ENCODE data around the gene KCNJ10.

Gene KCNJ10

DNA sequence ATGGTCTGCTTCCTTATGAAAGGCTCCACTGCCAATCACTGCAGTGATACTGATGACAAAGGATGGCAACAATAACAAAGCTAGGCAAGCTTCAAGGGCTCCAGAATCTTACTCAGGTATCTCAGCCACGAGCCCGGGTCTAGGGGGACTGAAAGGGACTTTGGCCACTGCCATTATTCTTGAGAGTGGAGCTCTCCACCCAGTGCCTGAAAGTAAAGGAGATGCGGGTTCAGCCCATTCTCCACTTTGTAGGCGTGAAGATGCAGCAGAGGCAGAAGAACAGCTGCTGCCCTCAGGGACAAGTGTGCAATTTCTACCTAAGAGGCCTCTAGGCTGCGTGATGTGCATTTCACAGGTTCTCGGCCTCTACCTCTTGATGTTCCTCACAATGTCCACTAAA is 84.5 kb downstream of the KCNJ10 start:
- DNase-seq, result no peak

DNA sequence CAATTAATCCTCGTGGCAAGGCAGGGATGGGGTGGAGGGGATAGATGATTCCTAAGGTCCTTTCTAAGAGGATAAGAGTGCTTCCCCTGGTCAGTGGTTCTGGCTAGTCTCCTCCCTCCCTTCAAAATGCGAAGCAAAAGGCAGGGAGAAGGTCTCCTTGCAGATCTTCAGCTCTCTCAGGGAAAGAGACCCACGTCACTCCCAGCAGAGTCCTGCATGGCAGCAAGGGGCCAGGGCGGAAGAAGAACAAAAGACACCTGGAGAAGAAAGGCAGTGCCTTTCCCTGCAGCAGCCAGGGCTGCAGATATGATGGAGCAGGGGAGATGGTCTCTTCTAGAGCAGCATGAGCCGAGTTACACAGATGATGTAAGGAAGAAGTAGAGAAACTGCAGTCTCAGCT is 86.3 kb downstream of the KCNJ10 start:
- DNase-seq, result no peak

DNA sequence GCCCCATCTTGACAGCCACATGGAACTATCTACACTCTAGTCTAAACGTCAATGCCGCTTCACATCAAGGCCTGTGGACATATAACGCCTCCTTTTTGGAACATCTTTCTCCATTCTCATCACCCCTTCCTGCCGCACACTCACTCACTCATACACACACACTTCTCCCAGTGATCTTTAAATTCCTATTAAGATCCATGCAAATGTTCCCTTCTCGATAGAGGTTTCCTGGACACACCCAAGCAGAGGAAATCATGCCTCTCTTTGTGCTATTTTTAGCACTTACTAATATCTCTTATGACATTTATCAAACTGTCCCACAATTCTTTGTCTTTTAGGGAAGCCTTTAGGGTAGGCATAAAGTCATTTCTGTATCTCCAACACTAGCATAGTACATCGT is 87.7 kb downstream of the KCNJ10 start:
- no peak for DNase-seq

DNA sequence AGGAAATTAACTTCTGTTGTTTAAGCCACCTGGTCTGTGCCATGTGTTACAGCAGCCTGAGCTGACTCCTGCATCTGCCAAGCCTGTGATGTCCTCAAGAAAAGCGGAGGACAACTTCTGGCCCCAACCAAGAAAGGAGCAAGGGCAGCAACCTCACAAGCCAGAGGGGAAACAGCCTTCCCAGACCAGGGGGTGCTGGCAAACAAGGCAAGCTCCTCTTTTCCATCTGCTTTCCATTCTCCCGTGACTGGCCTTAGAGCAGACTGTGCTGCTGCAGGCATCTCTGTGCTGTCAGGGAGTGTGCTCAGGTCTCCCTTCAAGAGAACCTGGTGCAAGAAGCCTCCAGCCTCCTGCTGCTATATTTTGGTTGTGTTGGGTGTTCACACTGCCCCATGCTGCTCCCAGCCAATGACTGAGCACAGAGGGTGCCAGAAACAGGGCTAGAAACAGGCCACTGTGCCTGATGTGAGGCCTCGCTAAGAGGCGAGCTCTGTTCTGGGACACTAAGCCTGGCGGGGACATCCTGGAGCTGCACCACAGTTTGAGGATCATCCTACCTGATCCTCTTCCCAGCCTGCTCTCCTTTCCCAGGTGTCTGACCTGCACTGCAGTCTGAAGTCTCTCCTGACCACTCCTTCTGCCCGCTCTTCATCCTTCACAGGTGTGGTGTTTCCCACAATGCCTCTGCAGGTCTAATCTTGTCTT is 88.5 kb downstream of the KCNJ10 start:
- DNase-seq, result no peak

DNA sequence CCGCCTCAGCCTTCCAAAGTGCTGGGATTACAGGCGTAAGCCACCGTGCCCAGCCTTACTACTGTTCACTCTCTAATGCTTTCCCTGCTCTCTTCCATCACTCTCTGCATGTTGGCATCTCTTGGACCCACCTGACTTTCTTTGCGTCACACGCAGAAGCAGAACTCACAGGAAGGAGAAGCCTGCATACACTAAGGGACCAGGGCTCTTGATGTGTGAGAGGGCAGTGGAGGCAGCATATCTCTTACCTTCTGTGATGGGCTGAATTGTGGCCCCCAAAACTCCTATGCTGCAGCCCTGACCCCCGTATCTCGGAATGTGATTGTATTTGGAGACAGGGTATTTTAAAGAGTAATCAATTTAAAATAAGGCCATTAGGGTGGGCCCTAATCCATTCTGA is 89.2 kb downstream of the KCNJ10 start:
- no peak for DNase-seq

DNA sequence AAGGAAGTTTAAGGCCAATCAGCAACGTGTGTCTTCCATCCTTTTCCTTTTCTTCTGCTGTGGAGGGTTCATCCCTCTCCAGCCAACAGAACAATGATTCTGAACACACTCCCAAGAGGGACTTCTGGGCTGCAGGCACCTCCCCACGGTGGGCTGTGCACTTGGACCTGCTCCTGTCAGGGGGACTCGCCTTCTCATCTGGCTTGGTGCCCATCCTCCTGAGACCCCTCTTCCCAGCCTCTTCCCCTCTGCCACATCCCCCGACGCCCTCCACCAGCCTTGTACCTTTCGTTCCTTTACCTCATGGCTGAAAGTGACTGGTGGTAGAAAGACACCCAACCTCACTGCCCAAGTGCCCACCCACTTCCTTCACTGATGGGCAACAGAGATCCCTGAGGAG is 89.9 kb downstream of the KCNJ10 start:
- DNase-seq, result no peak

DNA sequence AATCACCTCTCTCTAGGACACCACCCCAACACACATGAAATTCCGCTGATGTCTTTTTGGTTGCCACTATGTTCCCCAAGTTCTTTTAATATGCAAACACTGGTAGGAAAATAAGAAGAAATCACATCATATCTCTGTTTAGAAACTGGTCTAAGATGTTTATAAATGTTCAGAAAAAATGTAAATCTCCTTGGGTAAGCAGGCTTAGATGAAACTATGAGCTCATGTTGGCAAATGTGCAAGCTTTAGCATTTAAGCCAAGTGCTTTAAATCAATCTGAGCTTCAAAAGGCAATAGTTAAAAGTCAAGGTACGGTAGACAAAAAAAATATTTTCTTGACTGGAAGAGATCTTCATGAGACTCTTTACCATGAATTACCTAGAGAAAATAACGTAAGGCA is 90.7 kb downstream of the KCNJ10 start:
- no peak for DNase-seq

DNA sequence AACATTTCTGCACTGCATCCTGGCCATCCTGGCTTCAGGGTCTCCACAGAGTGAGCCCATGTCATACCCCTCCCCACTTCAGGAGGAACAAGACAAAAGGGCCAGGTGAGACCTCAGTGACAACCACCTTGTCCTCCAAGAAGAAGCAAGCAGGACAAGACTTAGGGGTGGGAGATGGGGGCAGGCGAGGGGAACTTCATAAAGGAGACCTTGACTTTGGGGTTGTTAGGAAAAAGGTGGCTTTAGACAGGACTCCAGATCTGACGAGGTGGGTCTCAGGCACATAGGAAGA is 91.9 kb downstream of the KCNJ10 start:
- DNase-seq, result no peak

DNA sequence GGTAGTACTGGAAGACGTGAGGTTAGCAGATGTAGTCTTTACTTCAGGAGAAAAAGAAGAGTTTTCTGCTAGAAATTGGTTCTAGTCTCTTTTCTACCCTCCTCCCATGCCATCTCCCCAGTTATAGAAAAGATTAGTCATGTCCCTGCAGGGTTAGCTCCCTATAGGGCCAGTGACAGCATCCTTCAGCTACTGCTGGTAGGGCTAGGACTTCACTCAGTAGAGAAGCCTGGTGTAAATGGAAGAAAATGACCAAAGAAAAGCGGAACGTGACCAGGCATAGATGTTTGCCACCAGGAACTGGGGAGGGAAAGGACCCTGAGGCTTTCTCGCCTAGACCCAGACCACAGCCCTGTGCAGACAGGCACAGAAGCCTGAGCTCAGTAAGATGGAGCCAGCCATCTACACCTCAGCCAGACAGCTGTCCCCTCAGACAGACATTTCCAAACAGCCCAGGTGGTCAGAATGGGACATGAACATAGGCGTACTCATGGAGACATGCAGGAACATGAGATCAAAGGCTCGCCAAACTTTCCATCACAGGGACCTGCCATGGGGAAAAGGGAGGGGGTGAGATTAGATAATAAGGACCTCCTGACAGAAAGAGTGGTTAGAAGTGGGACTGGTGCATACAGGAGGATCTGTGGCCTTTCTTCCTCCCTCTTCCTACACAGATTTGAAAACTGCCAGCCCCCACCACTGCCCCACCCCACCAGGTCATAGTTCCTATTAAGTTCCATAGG is 92.4 kb downstream of the KCNJ10 start:
- no peak for DNase-seq

DNA sequence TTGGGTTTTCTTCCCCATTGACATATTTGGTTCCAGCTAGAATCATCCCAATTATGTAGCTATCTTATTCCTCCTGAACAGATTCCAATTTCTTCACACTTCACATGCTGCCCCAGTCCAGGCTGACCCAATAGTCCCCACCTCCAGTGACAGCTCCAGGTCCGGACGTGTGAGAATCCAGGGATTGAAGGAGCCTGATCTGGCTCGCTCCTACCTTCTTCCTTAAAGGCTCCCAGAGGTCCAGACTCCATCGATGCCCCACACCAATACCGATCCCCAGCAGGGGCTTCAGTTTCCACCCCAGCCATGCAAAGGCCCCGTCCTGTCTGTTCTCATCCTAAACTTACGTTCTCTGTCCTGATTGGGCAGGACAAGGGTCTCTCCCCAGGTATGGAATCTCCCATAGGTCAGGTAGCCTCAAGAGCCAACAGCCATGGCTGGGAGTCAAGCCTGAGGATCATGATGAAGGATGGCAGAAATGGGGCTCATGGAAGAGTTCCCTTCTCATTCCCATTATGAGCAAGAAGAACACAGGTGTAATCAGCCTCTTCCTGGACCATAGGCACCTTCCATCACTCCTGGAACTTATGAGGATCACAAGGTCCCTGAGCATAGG is 95.5 kb downstream of the KCNJ10 start:
- DNase-seq, result no peak

DNA sequence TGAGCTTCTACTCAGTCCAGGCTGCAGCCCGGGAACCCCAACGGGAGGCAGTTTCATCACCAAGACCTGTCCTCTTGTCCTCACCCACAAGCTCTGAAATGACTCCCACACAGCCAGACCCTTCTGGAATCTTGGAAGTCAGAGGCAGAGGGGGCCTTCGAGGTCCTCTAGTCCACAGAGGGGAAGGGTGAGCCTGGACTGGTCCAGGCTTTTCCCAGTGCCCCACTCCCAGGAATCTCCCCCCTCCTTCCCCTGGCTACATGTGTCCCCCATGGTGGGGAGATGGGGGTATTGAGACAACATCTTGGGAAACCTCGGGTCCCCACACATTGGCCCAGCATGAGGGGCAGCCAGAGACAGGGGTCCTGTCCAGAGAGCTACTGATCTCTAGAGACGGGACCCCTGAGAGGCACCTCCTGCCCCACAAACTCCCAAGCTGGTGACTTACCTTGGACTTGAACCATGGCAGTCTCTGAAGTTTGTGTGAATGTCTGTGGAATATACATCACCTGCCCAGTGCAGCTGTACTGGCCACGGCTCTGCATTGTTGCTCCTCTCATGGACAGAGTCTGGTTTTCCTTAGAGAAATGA is 96.5 kb downstream of the KCNJ10 start:
- no peak for DNase-seq

DNA sequence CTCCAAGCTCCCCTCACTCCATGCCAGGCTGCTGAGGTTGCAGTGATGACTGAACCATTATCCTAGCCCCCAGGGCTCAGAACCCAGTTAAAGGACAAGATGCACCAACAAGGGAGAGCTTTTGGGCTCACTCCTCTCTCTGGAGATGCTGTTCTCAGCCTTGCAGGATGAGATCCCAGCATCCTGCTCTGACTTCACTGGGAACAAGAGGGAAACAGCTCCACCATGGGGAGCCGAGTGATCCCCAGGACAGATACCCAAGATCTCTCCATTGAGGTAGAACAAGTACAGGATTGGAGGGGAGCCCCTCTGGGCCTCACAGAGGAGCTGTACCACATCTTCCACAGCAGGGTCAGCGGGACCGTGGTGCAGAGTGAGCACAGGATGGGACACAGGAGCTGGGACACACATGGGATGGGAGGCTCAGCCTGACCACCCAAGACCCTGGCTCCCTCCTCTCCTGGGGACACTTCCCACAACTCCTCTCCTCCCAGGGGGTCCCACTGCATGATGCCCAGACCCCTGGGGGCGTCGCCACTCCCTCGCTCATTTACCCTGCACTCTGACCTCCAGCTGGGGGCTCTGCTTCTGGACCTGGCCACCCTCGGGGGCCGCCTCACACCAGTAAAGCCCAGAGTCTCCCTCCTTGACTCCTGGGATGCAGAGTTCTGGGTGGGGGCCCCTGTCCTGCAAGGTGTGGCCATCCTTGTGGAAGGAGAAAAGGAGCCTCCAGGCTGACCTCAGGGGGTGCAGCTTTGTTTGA is 97.3 kb downstream of the KCNJ10 start:
- DNase-seq, result no peak

DNA sequence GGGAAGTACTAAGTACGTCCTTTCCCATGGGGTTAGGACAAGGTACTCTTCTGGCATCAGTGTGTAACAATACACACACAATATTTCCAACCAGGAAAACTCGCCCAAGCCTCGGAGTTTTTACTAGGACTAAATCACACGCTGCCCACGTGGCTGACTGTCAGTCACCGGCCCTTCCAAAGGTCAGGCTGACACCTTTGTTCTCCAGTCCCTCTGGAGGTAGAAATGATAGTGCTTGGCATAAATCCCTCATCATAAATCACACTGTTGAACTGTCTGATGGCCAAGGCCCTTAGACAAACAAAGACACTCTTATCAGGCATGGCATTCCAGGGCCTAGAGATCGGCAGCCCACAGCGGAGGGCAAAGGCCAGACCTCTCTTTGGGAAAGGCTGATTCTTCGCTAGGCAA is 99.0 kb downstream of the KCNJ10 start:
- no peak for DNase-seq

DNA sequence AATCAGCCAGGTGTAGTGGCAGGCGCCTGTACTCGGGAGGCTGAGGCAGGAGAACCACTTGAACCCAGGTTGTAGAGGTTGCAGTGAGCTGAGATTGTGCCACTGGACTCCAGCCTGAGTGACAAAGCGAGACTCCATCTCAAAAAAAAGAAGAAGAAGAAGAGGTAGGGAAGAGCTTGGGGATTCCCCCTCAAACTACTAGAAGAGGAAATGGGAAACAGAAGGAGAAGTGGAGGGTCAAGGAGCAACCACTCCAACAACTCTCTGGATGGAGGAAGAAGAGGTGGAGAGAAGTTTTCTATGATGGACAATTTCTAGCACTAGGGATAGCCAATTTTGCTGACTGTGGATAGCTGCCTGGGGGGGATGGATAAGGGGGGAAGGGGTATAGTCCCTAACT is 101.1 kb downstream of the KCNJ10 start:
- no peak for DNase-seq

DNA sequence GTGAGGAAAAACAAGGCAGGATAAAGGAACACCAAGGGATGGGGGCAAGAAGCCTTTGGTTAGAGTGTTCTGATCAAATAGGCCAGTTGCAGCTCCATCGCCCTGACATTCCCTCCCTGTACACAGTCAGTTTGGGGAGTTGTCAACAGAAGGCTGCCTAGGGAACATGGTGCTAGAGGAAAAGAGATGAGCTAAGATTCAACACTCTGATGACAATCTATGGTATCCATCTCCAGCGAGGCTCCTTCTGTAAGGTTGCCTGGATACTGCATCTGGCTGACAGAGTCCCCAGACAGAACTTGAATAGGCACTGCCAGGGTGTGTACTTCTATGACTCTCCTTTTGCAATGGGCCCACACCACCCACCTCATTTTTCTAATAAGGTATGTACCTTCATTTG is 104.7 kb downstream of the KCNJ10 start:
- no peak for DNase-seq

DNA sequence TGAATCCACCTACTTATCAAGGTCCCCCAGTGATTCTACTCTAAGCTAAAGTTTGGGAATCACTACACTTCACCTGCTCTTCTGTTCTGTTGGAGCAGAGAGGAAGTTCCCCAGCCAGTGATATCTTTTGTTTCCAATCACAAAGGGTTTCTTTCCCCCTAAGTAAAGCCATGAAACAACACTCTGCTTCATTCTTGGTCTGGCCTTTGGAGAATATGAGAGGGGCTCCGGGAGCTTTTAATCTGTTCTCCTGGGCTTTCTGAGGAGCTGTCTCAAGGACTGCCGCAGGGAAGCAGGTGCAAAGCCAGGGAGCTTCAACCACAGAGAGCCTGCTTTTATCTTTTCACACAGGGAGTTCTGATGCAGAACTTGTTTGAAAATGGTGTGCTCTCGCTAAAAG is 105.8 kb downstream of the KCNJ10 start:
- DNase-seq, result no peak

DNA sequence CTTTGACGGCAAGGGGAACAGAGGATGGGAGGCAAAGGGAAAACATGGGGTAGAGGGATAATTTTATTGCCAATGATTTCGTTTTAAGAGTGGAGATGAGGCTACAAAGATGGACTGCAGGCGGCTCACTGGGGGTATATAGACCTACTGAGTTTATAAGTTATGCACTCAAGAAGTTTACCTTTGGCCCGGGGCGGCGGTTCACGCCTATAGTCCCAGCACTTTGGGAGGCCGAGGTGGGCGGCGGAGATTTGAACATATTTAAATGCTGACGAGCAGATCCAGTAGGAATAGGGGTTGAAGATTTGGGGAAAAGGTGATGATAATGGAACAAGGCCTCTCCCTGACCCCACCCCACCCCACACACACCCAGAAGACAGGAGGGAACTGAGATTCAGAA is 107.8 kb downstream of the KCNJ10 start:
- no peak for DNase-seq

DNA sequence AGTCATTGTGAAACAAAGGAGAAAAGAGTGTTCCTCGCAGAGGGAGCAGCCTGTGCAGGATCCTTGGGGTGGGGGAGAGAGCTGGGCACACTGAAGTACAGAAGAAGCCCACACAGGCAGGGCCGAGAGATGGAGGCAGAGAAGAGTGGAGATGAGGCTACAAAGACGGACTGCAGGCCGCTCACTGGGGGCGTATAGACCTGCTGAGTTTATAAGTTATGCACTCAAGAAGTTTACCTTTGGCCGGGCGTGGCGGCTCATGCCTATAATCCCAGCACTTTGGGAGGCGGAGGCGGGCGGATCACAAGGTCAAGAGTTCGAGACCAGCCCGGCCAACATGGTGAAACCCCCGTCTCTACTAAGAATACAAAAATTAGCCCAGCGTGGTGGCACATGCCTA is 108.3 kb downstream of the KCNJ10 start:
- DNase-seq, result no peak

DNA sequence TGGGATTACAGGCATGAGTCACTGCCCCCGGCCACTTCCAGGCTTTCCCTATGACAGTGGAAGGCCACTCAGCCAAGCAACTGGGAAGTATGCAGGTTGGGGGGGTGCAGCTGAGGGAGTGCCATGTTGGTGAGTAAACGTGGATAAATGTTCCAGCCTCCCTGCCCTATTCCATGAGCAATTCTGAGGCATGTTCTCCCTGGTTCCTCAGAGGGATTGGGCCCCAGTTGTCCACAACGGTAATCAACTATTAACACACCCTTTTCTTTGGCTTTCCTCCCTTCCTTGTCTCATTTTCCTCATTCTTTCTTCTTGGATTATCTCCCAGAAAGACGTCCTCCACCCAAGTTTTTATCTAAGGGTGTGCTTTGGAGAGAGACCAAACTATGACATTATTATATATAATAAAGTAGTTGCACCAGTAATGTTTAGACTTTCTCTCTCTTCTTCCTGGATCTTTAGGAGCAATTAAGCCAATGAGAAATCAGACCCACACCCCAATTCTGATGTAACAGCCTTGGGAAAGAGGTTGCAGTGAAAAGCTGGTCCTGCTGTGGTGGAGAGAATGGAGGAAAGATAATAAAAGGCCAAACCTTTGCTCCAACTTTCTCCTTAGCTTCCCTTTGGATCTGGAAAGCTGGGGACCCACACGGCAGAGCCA is 109.1 kb downstream of the KCNJ10 start:
- no peak for DNase-seq

DNA sequence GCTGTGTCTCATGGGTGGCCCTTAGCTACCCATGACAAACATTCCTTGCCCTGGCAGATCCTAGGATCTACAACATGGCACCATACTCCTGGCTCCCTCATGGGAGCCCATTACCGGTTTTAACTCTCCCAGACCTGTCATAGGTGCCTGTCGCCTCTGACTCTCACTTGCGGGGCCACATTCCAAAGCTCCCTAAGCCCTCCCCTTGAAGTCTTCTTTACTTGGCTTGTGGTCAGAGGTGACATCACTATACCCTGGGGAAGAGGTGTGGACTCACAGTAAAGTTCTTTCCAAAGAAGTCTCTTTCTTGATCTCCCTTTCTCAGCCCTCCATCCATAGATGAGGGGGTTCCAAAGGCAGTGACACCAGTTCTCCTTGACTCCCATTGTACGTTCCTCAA is 110.5 kb downstream of the KCNJ10 start:
- DNase-seq, result no peak

DNA sequence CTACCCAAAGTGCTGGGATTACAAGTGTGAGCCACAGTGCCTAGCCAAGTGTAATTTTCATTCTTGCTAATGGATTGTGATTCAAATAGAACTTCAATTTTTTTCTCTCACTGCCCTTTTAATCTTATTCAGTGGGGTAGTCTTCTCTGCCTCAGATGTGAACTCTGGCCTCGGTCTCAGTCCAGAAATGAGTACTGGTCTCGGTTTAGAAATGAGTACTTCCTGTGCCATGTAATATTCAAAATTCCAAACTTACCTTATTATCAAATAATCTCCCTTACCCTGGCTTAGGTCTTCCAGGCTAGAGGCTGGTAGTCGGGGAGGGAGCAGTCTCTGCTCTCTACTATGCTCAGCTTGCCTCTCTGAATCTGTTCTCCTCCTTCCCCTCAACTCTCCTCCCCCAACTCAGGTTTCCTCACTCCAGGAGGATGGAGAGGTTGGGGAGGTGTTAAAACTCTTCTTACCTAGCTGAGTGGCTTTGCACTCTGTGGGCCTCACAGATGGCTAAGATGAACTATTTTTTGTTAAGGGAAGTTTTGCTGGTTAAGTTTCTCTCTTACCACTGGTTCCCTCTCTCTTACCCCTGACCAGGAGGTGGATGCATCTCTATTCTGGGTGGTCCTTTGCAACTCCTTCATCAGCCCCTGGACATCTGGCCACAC is 111.1 kb downstream of the KCNJ10 start:
- DNase-seq, result no peak

DNA sequence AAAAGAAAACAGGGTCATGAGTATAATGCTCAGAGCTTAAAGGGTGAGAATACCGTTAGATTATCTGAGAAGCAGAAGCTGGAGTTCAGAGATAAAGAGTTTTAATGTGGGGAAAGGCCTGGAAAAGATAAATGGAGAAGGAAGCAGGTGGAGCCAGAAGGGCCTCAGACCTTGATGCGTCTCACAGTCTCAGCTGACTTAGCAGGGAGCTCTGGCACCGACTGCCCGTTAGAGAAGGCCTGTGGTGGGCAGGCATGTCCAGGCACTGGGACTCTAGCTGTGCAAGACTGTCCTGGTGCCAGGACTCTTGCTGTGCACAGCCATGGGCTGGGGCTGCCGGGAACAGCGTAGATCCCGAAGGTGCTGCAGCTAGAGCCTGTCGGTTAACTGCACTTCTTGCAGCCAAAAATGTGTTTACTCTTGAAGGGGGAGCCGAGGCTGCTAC is 112.1 kb downstream of the KCNJ10 start:
- DNase-seq, result no peak

All from CD4-positive, alpha-beta T cell treated with Interleukin-4 for 1 hour (primary cell).